Smooth muscle cell (in vitro differentiated cells): Measurements from ENCODE around the gene WDR88. TPM values are rescaled to one million over a fixed set of nuclear protein-coding genes. Genes with fewer than 3 reads are reported as not detected.
"Not testable (repeated sequence)": the region's sequence is repeated elsewhere in the genome, so short reads cannot be mapped to it uniquely, and the experiment has no call there.

ENCODE experiments used
- DNase-seq: peaks from one replicate; lab custom pipeline; 2025; ENCODE audit not compliant: unreplicated experiment; lab: John Stamatoyannopoulos, UW
- H2AFZ ChIP-seq: fragments of 200-600 bp; sonication (generic); 2 replicates; pipeline ENCODE4 v1.6.0; 2016; ENCODE audit warnings: antibody characterized with exemption, low read depth, mild to moderate bottlenecking
- H3F3A ChIP-seq: fragments of 200-600 bp; sonication (generic); 2 replicates; pipeline ENCODE4 v1.6.0; 2017; ENCODE audit warnings: antibody characterized with exemption, low read depth
- H3K27ac ChIP-seq: fragments of 200-600 bp; sonication (generic); 2 replicates; pipeline ENCODE4 v1.5.1; 2016; ENCODE audit warnings: low read depth, mild to moderate bottlenecking
- H3K27me3 ChIP-seq: fragments of 200-600 bp; sonication (generic); 2 replicates; pipeline ENCODE4 v1.6.1; 2016; ENCODE audit warnings: low read depth, mild to moderate bottlenecking
- H3K36me3 ChIP-seq: fragments of 200-600 bp; sonication (generic); 2 replicates; pipeline ENCODE4 v1.5.1; 2016; ENCODE audit warnings: low read depth
- H3K4me1 ChIP-seq: fragments of 200-600 bp; sonication (generic); 2 replicates; pipeline ENCODE4 v1.5.1; 2016; ENCODE audit warnings: low read depth
- H3K4me2 ChIP-seq: fragments of 200-600 bp; sonication (generic); 2 replicates; pipeline ENCODE4 v1.6.0; 2016; ENCODE audit warnings: mild to moderate bottlenecking
- H3K4me3 ChIP-seq: fragments of 200-600 bp; sonication (generic); 2 replicates; pipeline ENCODE4 v1.5.1; 2016; ENCODE audit warnings: mild to moderate bottlenecking
- H3K79me2 ChIP-seq: fragments of 200-600 bp; sonication (generic); 2 replicates; pipeline ENCODE4 v1.6.0; 2016; ENCODE audit warnings: low read depth, mild to moderate bottlenecking
- H3K9ac ChIP-seq: fragments of 200-600 bp; sonication (generic); 2 replicates; pipeline ENCODE4 v1.6.0; 2016; ENCODE audit warnings: low read depth
- H3K9me3 ChIP-seq: fragments of 200-600 bp; sonication (generic); replicated peaks from 2 replicates; pipeline ENCODE4 v1.5.1; 2016; ENCODE audit warnings: low read depth
- H4K20me1 ChIP-seq: fragments of 200-600 bp; sonication (generic); 2 replicates; pipeline ENCODE4 v1.6.0; 2016; ENCODE audit warnings: low read depth
- CTCF ChIP-seq: fragments of 200-600 bp; sonication (generic); IDR thresholded peaks from 2 replicates; pipeline ENCODE4 v1.5.1; 2017; ENCODE audit warnings: borderline replicate concordance, mild to moderate bottlenecking, antibody characterized with exemption; ENCODE audit not compliant: insufficient read depth, poor library complexity, severe bottlenecking
- WGBS: methylation state at CpG from one replicate; pipeline ENCODE4 v1.1.7; 2016; ENCODE audit warnings: low lambda C conversion rate; 5-methylcytosine and 5-hydroxymethylcytosine counted together
- polyA plus RNA-seq: library from polyadenylated mRNA; unstranded; fragments of >200 nt; fragmentation: Nextera tagmentation; extraction: Ambion mirVana; gene quantifications from 2 replicates; pipeline ENCODE4 v1.2.1, GENCODE V29; 2016
- total RNA-seq: library from RNA; depleted of rRNA; stranded (reverse); fragments of >200 nt; gene quantifications from 2 replicates; pipeline ENCODE4 v1.2.3, GENCODE V29; 2014

WDR88 gene
- total and polyA plus RNA-seq, 2 experiments from 2014 or later, result not detected

GRCh38 chr19:33125929-33126388 is 6.0 kb upstream of the WDR88 start:
- 48% methylated on average over 12 of the region's 12 CpGs for WGBS
- no peak for DNase-seq

GRCh38 chr19:33126712-33127111 is 5.2 kb upstream of the WDR88 start:
- not testable (repeated sequence) for H3K9me3 ChIP-seq, H3K4me3 ChIP-seq, H3K4me2 ChIP-seq, H3K9ac ChIP-seq, H3K27ac ChIP-seq, DNase-seq, H3K27me3 ChIP-seq, H4K20me1 ChIP-seq, H3K79me2 ChIP-seq, H3F3A ChIP-seq, H3K4me1 ChIP-seq, H3K36me3 ChIP-seq, H2AFZ ChIP-seq
- WGBS, result 98% methylated on average over 8 of the region's 8 CpGs

More at GRCh38 chr19:33125929-33126388, 6.0 kb upstream of the WDR88 start:
- no peaks in the 10 kb centered on the region for H3K79me2 ChIP-seq
- H3K4me1 ChIP-seq, result peaks cover 3% of the 10 kb centered on the region
- no peaks in the 10 kb centered on the region for H3K9me3 ChIP-seq
- TF ChIP-seq CTCF, result peak; percentile 71
- H3K27me3 ChIP-seq, result no peaks in the 10 kb centered on the region
- no peak overlapping the region for H3K9ac ChIP-seq
- no peak overlapping the region for H2AFZ ChIP-seq
- H3K27ac ChIP-seq, result no peak overlapping the region
- no peaks in the 10 kb centered on the region for H3F3A ChIP-seq
- no peaks in the 10 kb centered on the region for H3K36me3 ChIP-seq
- H3K4me3 ChIP-seq, result no peak overlapping the region
- H4K20me1 ChIP-seq, result no peaks in the 10 kb centered on the region
- no peak overlapping the region for H3K4me2 ChIP-seq

- Histone ChIP-seq H3K27me3 (no peaks in the 10 kb centered on the region), H3K9me3 (no peaks in the 10 kb centered on the region), H3K4me1 (no peaks in the 10 kb centered on the region), H3K4me3 (no peak overlapping the region), H3K36me3 (no peaks in the 10 kb centered on the region), H3F3A (no peaks in the 10 kb centered on the region), H3K9ac (no peak overlapping the region), H3K27ac (no peak overlapping the region), H2AFZ (no peak overlapping the region), H4K20me1 (no peaks in the 10 kb centered on the region), H3K4me2 (no peak overlapping the region), H3K79me2 (no peaks in the 10 kb centered on the region)
- no peak for DNase-seq
- no peak for TF ChIP-seq CTCF
- 88% methylated on average over 6 of the region's 6 CpGs for WGBS
Observed at GRCh38 chr19:33129901-33130300, 2.0 kb upstream of the WDR88 start.

GRCh38 chr19:33130433-33130832 is 1.5 kb upstream of the WDR88 start:
- H3K36me3 ChIP-seq, result no peaks in the 10 kb centered on the region
- H2AFZ ChIP-seq, result no peak overlapping the region
- no peaks in the 10 kb centered on the region for H3K9me3 ChIP-seq
- no peaks in the 10 kb centered on the region for H3F3A ChIP-seq
- no peaks in the 10 kb centered on the region for H4K20me1 ChIP-seq
- DNase-seq, result no peak
- no peak overlapping the region for H3K4me3 ChIP-seq
- no peaks in the 10 kb centered on the region for H3K4me1 ChIP-seq
- no peak overlapping the region for H3K9ac ChIP-seq
- 98% methylated on average over 6 of the region's 6 CpGs for WGBS
- TF ChIP-seq CTCF, result no peak
- H3K27ac ChIP-seq, result no peak overlapping the region
- H3K4me2 ChIP-seq, result no peak overlapping the region
- no peaks in the 10 kb centered on the region for H3K79me2 ChIP-seq
- no peaks in the 10 kb centered on the region for H3K27me3 ChIP-seq
